ENCODE results near the gene MICALL1.

DNA sequence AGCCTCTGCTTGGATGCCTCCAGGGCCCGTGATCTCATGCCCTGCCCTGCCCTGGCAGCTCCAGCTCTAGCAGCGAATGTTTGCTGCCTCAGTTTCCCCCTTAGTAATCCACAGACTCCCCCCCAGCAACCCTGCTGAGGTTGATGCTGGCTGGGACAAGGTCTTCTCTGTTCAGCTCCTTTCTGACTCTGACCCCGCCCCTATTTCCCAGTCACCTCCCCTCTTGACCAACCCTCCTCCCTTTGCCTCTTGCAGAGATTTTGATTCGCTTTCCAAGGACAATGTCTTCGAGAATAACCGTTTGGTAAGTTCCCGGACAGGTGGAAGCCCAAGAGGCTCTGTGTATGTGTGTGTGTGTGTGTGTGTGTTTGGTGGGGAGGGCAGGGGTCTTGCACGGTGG is 5.6 kb downstream of the MICALL1 start:
- TF ChIP-seq, protein P1, sequence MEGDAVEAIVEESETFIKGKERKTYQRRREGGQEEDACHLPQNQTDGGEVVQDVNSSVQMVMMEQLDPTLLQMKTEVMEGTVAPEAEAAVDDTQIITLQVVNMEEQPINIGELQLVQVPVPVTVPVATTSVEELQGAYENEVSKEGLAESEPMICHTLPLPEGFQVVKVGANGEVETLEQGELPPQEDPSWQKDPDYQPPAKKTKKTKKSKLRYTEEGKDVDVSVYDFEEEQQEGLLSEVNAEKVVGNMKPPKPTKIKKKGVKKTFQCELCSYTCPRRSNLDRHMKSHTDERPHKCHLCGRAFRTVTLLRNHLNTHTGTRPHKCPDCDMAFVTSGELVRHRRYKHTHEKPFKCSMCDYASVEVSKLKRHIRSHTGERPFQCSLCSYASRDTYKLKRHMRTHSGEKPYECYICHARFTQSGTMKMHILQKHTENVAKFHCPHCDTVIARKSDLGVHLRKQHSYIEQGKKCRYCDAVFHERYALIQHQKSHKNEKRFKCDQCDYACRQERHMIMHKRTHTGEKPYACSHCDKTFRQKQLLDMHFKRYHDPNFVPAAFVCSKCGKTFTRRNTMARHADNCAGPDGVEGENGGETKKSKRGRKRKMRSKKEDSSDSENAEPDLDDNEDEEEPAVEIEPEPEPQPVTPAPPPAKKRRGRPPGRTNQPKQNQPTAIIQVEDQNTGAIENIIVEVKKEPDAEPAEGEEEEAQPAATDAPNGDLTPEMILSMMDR (IDR thresholded peaks at IDR 0.05; ENCODE audit: low read depth, low read length, poor library complexity, severe bottlenecking) = no peak
- no peak for TF ChIP-seq EZH2phosphoT487 (IDR thresholded peaks at IDR 0.05; ENCODE audit: borderline replicate concordance, low read length)
